ENCODE data around the gene SEMA4C.
A peak's percentile ranks its signal among the peaks of the same experiment; 100 is the strongest.
"Not testable (repeated sequence)": the region's sequence is repeated elsewhere in the genome, so short reads cannot be mapped to it uniquely, and the experiment has no call there.

Gene SEMA4C

GRCh38 chr2:96889502-96889901 lies 19.6 kb upstream of the SEMA4C start:
- H3K4me1 ChIP-seq (ENCODE audit: control insufficient read depth in 5 of 5, insufficient read depth in 5 of 5, low read length in 5 of 5), result peaks cover 10 to 52% (median 44%) of the 10 kb centered on the region in 5 donors
- not testable (repeated sequence) for H3K36me3 ChIP-seq (ENCODE audit: control insufficient read depth in 5 of 5, insufficient read depth in 5 of 5, low read length in 5 of 5); H3K27me3 ChIP-seq (ENCODE audit: control insufficient read depth in 5 of 5, insufficient read depth in 4 of 5, low read length in 5 of 5); H3K9ac ChIP-seq (ENCODE audit: low read length in 5 of 5); H3K27ac ChIP-seq (ENCODE audit: low read depth, low read length); H3K4me3 ChIP-seq (ENCODE audit: low read depth in 1 of 5, low read length in 5 of 5); H3K9me3 ChIP-seq (ENCODE audit: control insufficient read depth in 5 of 5, low read length in 5 of 5)

DNA sequence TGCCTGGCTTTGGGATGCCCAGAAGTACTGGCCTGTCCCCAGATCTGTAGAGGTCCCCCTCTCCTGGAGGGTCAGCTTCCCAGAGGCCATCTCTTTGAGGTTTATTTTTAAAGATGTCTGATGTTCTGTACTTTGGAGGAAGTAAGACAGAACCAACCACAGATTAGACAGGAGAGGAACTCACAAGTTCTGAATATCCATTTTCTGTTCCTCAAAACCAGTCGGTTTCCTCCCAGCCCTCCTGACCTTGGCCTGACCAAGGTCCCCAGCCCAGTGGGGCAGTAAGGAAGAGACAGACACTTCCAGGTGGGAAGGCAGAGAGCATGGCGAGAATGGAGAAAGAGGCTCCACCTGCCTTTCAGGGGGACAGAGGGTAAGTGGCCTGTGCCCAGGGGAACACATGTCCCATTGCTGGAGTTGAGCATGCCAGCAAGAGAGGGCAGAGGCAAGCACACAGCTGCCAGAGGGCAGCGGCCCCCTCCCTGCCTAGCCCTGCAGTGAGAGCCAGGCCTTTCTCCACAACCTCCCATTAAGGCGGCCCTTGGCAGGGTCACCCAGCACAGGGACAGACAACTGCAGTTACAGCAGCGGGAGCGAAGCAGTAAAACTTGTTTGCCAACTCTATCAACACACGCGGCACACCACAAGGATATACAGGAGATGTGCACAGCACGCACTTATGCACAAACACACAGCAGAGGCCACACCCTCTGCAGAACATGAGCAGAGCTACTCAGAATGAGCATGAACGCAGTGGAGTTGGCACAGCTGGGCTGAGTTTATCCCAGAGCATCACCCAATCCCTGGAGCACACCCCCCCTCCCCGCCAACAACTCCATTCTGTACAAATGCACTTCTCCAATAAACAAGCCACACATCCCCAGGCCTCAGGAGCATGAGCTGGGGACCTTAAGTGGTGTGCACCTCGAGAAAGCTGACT lies 18.5 kb upstream of the SEMA4C start:
- H3K36me3 ChIP-seq (ENCODE audit: control insufficient read depth in 5 of 5, insufficient read depth in 5 of 5, low read length in 5 of 5), result no peaks in the 10 kb centered on the region
- H3K9ac ChIP-seq (ENCODE audit: low read length in 5 of 5), result peak overlapping the region in 2 of 5 donors; percentile 30 to 48
- no peak overlapping the region for H3K27ac ChIP-seq (ENCODE audit: low read depth, low read length)
- H3K9me3 ChIP-seq (ENCODE audit: control insufficient read depth in 5 of 5, low read length in 5 of 5), result no peaks in the 10 kb centered on the region
- H3K4me3 ChIP-seq (ENCODE audit: low read depth in 1 of 5, low read length in 5 of 5), result peak overlapping the region in 1 of 5 donors; percentile 2
- H3K27me3 ChIP-seq (ENCODE audit: control insufficient read depth in 5 of 5, insufficient read depth in 4 of 5, low read length in 5 of 5), result no peaks in the 10 kb centered on the region
- H3K4me1 ChIP-seq (ENCODE audit: control insufficient read depth in 5 of 5, insufficient read depth in 5 of 5, low read length in 5 of 5), result peaks cover 10 to 58% (median 46%) of the 10 kb centered on the region in 5 donors

GRCh38 chr2:96887493-96888012 lies 17.7 kb upstream of the SEMA4C start:
- Histone ChIP-seq H3K27me3 (ENCODE audit: control insufficient read depth in 5 of 5, insufficient read depth in 4 of 5, low read length in 5 of 5) (no peaks in the 10 kb centered on the region), H3K9me3 (ENCODE audit: control insufficient read depth in 5 of 5, low read length in 5 of 5) (no peaks in the 10 kb centered on the region), H3K9ac (ENCODE audit: low read length in 5 of 5) (peak overlapping the region in 1 of 5 donors; percentile 48), H3K4me1 (ENCODE audit: control insufficient read depth in 5 of 5, insufficient read depth in 5 of 5, low read length in 5 of 5) (peaks cover 10 to 58% (median 41%) of the 10 kb centered on the region in 5 donors), H3K4me3 (ENCODE audit: low read depth in 1 of 5, low read length in 5 of 5) (peak overlapping the region in 1 of 5 donors; percentile 2), H3K27ac (ENCODE audit: low read depth, low read length) (no peak overlapping the region), H3K36me3 (ENCODE audit: control insufficient read depth in 5 of 5, insufficient read depth in 5 of 5, low read length in 5 of 5) (no peaks in the 10 kb centered on the region)

- no peak overlapping the region for H3K27ac ChIP-seq (ENCODE audit: low read depth, low read length)
- H3K4me1 ChIP-seq (ENCODE audit: control insufficient read depth in 5 of 5, insufficient read depth in 5 of 5, low read length in 5 of 5), result peaks cover 7 to 51% (median 25%) of the 10 kb centered on the region in 5 donors
Observed at GRCh38 chr2:96885432-96886347, 15.8 kb upstream of the SEMA4C start.

GRCh38 chr2:96884299-96885094 lies 14.6 kb upstream of the SEMA4C start:
- no peak overlapping the region for H3K4me3 ChIP-seq (ENCODE audit: low read depth in 1 of 5, low read length in 5 of 5)
- H3K4me1 ChIP-seq (ENCODE audit: control insufficient read depth in 5 of 5, insufficient read depth in 5 of 5, low read length in 5 of 5), result peaks cover 5 to 51% (median 20%) of the 10 kb centered on the region in 5 donors
- H3K27me3 ChIP-seq (ENCODE audit: control insufficient read depth in 5 of 5, insufficient read depth in 4 of 5, low read length in 5 of 5), result peaks cover 0 to 3% (median 0%) of the 10 kb centered on the region in 5 donors
- no peaks in the 10 kb centered on the region for H3K36me3 ChIP-seq (ENCODE audit: control insufficient read depth in 5 of 5, insufficient read depth in 5 of 5, low read length in 5 of 5)
- no peak overlapping the region for H3K27ac ChIP-seq (ENCODE audit: low read depth, low read length)
- no peak overlapping the region for H3K9ac ChIP-seq (ENCODE audit: low read length in 5 of 5)
- H3K9me3 ChIP-seq (ENCODE audit: control insufficient read depth in 5 of 5, low read length in 5 of 5), result no peaks in the 10 kb centered on the region

More at GRCh38 chr2:96885432-96886347, 15.8 kb upstream of the SEMA4C start:
- H3K36me3 ChIP-seq (ENCODE audit: control insufficient read depth in 5 of 5, insufficient read depth in 5 of 5, low read length in 5 of 5), result no peaks in the 10 kb centered on the region
- H3K4me3 ChIP-seq (ENCODE audit: low read depth in 1 of 5, low read length in 5 of 5), result no peak overlapping the region
- H3K9me3 ChIP-seq (ENCODE audit: control insufficient read depth in 5 of 5, low read length in 5 of 5), result no peaks in the 10 kb centered on the region
- no peak overlapping the region for H3K9ac ChIP-seq (ENCODE audit: low read length in 5 of 5)
- peaks cover 0 to 3% (median 0%) of the 10 kb centered on the region in 5 donors for H3K27me3 ChIP-seq (ENCODE audit: control insufficient read depth in 5 of 5, insufficient read depth in 4 of 5, low read length in 5 of 5)

DNA sequence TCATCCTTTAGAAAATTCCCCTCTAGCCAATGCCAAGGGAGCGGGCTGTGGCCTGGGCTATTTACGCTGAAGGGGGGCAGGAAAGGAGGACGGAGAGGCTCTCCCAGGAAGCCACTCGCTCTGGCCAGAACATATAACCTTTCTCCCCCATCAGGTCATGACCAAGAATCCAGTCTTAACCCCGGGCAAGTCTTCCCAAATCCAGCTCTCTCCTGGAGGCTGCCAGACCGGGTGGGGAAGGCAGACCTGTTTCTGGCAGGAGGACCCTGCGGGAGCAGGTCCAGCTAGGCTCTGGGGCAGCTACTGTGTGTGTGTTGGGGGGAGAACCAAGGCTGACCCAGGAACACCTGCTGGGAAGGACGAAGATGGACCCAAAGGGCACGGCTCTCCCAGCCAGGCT lies 13.4 kb upstream of the SEMA4C start:
- no peak overlapping the region for H3K9ac ChIP-seq (ENCODE audit: low read length in 5 of 5)
- H3K9me3 ChIP-seq (ENCODE audit: control insufficient read depth in 5 of 5, low read length in 5 of 5), result no peaks in the 10 kb centered on the region
- no peaks in the 10 kb centered on the region for H3K36me3 ChIP-seq (ENCODE audit: control insufficient read depth in 5 of 5, insufficient read depth in 5 of 5, low read length in 5 of 5)
- H3K4me3 ChIP-seq (ENCODE audit: low read depth in 1 of 5, low read length in 5 of 5), result no peak overlapping the region
- no peak overlapping the region for H3K27ac ChIP-seq (ENCODE audit: low read depth, low read length)
- peaks cover 0 to 4% (median 3%) of the 10 kb centered on the region in 5 donors for H3K27me3 ChIP-seq (ENCODE audit: control insufficient read depth in 5 of 5, insufficient read depth in 4 of 5, low read length in 5 of 5)
- H3K4me1 ChIP-seq (ENCODE audit: control insufficient read depth in 5 of 5, insufficient read depth in 5 of 5, low read length in 5 of 5), result peaks cover 3 to 44% (median 13%) of the 10 kb centered on the region in 5 donors

DNA sequence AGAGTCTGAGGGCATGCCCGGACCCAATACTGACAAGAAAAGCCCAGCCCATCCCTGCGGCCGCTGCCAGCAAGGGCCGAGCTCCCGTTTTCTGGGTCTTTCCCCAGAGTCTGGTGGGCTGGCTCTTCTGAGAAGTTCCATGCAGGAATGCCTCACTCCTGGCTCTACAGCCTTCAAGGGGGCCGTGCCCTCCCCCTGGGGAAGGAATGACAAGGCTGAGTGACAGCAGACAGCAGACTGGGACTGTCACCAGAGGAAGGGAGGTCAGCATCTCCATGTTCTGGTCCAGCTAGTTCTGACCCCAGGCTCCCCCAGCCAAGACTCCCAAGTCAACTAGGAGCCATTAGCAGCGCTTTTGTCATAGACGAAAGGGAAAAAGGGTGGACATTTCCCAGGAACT lies 13.0 kb upstream of the SEMA4C start:
- no peaks in the 10 kb centered on the region for H3K36me3 ChIP-seq (ENCODE audit: control insufficient read depth in 5 of 5, insufficient read depth in 5 of 5, low read length in 5 of 5)
- no peak overlapping the region for H3K27ac ChIP-seq (ENCODE audit: low read depth, low read length)
- no peak overlapping the region for H3K4me3 ChIP-seq (ENCODE audit: low read depth in 1 of 5, low read length in 5 of 5)
- peaks cover 3 to 40% (median 9%) of the 10 kb centered on the region in 5 donors for H3K4me1 ChIP-seq (ENCODE audit: control insufficient read depth in 5 of 5, insufficient read depth in 5 of 5, low read length in 5 of 5)
- H3K27me3 ChIP-seq (ENCODE audit: control insufficient read depth in 5 of 5, insufficient read depth in 4 of 5, low read length in 5 of 5), result peaks cover 0 to 7% (median 3%) of the 10 kb centered on the region in 5 donors
- H3K9ac ChIP-seq (ENCODE audit: low read length in 5 of 5), result no peak overlapping the region
- H3K9me3 ChIP-seq (ENCODE audit: control insufficient read depth in 5 of 5, low read length in 5 of 5), result no peaks in the 10 kb centered on the region

DNA sequence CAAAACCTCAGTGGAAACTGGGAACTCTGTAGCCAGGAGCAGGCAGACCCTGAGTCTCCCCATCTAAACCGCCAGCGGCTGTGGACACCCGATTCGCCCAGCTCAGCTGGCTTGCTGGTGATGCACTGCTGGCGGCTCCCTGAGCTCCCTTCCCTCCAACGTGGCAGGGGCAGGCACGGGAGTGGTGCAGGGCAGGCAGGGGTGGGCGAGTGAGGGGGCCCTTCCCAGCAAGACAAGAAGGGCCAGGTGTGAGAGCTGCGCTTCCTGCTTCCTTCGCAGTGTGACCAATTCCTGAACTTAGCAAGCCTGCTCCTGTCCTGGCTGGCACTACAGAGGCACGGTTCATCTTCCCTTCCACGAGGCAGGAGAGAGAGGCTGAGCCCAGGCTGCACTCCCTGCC lies 12.3 kb upstream of the SEMA4C start:
- no peaks in the 10 kb centered on the region for H3K9me3 ChIP-seq (ENCODE audit: control insufficient read depth in 5 of 5, low read length in 5 of 5)
- peaks cover 0 to 7% (median 3%) of the 10 kb centered on the region in 5 donors for H3K27me3 ChIP-seq (ENCODE audit: control insufficient read depth in 5 of 5, insufficient read depth in 4 of 5, low read length in 5 of 5)
- no peak overlapping the region for H3K4me3 ChIP-seq (ENCODE audit: low read depth in 1 of 5, low read length in 5 of 5)
- no peak overlapping the region for H3K27ac ChIP-seq (ENCODE audit: low read depth, low read length)
- peaks cover 0 to 33% (median 3%) of the 10 kb centered on the region in 5 donors for H3K4me1 ChIP-seq (ENCODE audit: control insufficient read depth in 5 of 5, insufficient read depth in 5 of 5, low read length in 5 of 5)
- H3K36me3 ChIP-seq (ENCODE audit: control insufficient read depth in 5 of 5, insufficient read depth in 5 of 5, low read length in 5 of 5), result no peaks in the 10 kb centered on the region
- no peak overlapping the region for H3K9ac ChIP-seq (ENCODE audit: low read length in 5 of 5)
